Globus pallidus (tissue), 1 donor: Measurements from ENCODE around the gene DOK1.

Experiments used
- DNase-seq: peaks from one replicate; pipeline ENCODE4 v3.0.0-alpha.2; 2015; ENCODE audit warnings: low spot score

The DOK1 gene

DNA sequence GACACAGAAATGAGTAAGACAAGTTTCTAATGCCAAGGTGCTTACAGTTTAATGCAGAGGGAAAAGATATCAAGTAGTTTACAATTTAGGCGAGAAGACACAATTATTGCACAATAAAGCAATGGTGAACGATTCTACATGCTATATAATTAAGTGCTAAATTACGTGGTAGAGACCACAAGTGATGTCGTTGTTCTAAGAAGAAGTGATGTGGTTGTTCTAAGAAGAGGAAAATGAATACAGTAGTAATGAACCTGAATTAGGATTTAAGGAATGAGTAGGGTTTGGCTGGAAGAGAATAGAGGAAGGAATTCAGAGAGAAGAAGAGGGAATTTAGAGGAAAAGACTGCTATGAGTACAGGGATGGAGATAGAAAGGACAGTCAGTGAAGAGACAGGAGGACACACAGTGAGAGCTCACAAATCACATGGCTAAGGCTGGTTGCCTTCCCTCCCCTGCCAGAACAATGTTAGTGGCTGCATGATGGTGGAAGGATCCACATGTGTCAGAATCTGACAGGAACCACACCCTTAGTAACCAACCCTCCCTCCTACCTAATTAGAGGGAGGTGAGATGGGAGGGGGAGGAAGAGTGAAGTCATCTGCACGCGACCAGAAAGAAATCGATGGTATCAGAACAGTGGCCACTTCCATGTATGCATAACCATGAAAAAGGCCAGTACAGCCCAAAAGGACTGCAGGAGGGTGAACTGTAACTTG, 48.9 kb downstream of the DOK1 start:
- DNase-seq: no peak

DNA sequence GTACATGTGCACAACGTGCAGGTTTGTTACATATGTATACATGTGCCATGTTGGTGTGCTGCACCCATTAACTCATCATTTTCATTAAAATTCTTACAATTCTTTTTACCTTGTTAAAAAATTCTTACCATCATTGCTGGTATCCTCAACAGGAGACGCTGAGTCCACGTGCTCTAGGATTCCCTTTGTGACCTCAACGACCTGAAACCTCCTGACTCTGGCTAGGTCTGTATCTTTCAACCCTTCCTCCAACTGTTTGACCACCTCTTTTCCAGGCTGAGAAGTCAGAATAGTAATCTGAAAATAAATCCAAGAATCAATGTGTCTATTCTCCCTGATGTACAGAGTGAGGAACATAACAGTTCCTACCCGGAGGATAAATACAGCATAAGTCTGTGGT, 52.4 kb downstream of the DOK1 start:
- DNase-seq: no peak
